ENCODE data around the gene SLC18A3.

The SLC18A3 gene

GRCh38 chr10:49650724-49651034 lies 40.6 kb downstream of the SLC18A3 start:
- TF ChIP-seq CTCF (IDR thresholded peaks at IDR 0.05; ENCODE audit: low read depth, low read length, missing control alignments): no peak

GRCh38 chr10:49651039-49651835 lies 41.1 kb downstream of the SLC18A3 start:
- no peak for TF ChIP-seq CTCF (IDR thresholded peaks at IDR 0.05; ENCODE audit: low read depth, low read length, missing control alignments)
- H3K4me3 ChIP-seq (ENCODE audit: low read depth, low read length): no peak overlapping the region
- DNase-seq (ENCODE audit: low read depth): no peak

More at GRCh38 chr10:49650724-49651034, 40.6 kb downstream of the SLC18A3 start:
- no peak for DNase-seq (ENCODE audit: low read depth)
- no peak overlapping the region for H3K4me3 ChIP-seq (ENCODE audit: low read depth, low read length)

- H3K4me3 ChIP-seq (ENCODE audit: low read depth, low read length): no peak overlapping the region
- no peak for TF ChIP-seq CTCF (IDR thresholded peaks at IDR 0.05; ENCODE audit: low read depth, low read length, missing control alignments)
- no peak for DNase-seq (ENCODE audit: low read depth)
Measured at GRCh38 chr10:49651917-49652316, 41.8 kb downstream of the SLC18A3 start.

GRCh38 chr10:49652421-49653272 lies 42.5 kb downstream of the SLC18A3 start:
- no peak for TF ChIP-seq CTCF (IDR thresholded peaks at IDR 0.05; ENCODE audit: low read depth, low read length, missing control alignments)
- DNase-seq (ENCODE audit: low read depth): no peak
- no peak overlapping the region for H3K4me3 ChIP-seq (ENCODE audit: low read depth, low read length)

- no peak overlapping the region for H3K4me3 ChIP-seq (ENCODE audit: low read depth, low read length)
- TF ChIP-seq CTCF (IDR thresholded peaks at IDR 0.05; ENCODE audit: low read depth, low read length, missing control alignments): no peak
- no peak for DNase-seq (ENCODE audit: low read depth)
Measured at GRCh38 chr10:49653273-49653929, 43.3 kb downstream of the SLC18A3 start.

GRCh38 chr10:49654036-49654693 lies 44.1 kb downstream of the SLC18A3 start:
- TF ChIP-seq CTCF (IDR thresholded peaks at IDR 0.05; ENCODE audit: low read depth, low read length, missing control alignments): no peak
- no peak for DNase-seq (ENCODE audit: low read depth)

More at GRCh38 chr10:49654036-49654693, 44.1 kb downstream of the SLC18A3 start:
- no peak overlapping the region for H3K4me3 ChIP-seq (ENCODE audit: low read depth, low read length)
